Activated CD8-positive, alpha-beta memory T cell treated with anti-CD3 and anti-CD28 coated beads for 4 hours (primary cell): ENCODE results near the gene SLCO4C1.
"Not testable (repeated sequence)": the region's sequence is repeated elsewhere in the genome, so short reads cannot be mapped to it uniquely, and the experiment has no call there.

Experiments used
- DNase-seq, 2 donors: peaks; one replicate each; pipeline ENCODE4 v3.0.0-alpha.2; 2020; ENCODE audit warnings: low read depth in 2 of 2

The SLCO4C1 gene, protein sequence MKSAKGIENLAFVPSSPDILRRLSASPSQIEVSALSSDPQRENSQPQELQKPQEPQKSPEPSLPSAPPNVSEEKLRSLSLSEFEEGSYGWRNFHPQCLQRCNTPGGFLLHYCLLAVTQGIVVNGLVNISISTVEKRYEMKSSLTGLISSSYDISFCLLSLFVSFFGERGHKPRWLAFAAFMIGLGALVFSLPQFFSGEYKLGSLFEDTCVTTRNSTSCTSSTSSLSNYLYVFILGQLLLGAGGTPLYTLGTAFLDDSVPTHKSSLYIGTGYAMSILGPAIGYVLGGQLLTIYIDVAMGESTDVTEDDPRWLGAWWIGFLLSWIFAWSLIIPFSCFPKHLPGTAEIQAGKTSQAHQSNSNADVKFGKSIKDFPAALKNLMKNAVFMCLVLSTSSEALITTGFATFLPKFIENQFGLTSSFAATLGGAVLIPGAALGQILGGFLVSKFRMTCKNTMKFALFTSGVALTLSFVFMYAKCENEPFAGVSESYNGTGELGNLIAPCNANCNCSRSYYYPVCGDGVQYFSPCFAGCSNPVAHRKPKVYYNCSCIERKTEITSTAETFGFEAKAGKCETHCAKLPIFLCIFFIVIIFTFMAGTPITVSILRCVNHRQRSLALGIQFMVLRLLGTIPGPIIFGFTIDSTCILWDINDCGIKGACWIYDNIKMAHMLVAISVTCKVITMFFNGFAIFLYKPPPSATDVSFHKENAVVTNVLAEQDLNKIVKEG

DNA sequence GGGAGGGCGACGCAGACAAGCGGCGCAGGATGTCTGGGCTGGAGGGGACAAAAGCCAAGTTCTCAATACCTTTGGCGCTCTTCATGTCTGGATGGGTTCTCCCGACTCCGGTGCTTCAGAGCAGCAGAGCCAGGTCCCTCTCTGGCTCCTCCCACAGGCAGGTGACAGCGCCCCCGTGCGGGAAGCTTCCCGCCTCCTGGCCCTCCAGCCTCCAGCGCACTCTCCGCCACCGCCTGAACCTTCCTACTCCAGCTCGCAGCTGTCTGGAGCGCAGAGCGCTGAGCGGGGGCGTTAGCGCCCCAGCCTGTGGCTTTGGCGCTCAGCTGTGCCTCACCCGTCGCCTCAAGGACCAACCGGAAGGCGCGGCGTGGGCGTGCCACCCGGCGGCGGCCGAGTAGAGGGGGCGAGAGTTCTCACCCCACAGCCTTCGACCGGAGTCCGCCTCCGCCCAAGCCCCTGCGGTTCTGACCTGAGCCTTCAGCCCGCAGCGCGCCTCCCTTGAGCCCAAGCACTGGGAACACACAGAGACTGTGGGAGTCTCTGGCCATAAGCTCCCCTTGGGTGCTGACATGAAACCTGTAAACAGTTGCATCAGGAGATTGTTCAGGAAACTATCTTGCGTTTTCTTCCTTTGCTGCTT lies at the start of gene SLCO4C1:
Gene SLCO4C1, minus strand, starts transcription at position 107 of the 640 bp plus-strand sequence. Its CDS starts 22 bp downstream, at position 85.
- peak; percentile 42 to 46 for DNase-seq

DNA sequence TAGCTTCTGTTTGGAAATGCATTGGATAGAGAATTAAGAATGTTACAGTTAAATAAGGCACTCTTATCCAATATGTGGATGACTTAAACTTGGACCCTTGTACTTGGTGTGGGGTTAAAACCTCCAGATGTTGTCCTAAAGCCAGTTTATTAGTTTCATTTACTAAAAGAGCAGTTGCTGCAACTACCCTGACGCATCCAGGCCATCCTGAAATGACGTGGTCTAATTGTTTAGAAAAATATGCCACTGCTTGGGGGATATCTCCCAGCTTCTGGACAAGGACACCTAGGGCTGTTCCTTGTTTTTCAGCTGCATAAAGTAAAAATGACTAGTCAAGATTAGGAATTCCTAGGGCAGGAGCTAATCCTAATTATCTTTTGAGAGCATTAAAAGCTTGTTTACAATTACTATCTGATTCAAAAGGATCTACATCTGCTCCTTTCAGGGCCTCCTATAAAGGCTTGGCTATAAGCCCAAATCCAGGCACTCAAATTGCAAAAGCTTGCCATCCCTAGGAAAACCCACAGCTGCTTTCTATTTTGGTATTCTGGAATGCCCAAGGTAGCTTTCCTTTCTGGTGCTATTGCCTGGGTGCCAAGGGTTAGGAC lies 45.7 kb upstream of the SLCO4C1 start:
- no peak for DNase-seq

DNA sequence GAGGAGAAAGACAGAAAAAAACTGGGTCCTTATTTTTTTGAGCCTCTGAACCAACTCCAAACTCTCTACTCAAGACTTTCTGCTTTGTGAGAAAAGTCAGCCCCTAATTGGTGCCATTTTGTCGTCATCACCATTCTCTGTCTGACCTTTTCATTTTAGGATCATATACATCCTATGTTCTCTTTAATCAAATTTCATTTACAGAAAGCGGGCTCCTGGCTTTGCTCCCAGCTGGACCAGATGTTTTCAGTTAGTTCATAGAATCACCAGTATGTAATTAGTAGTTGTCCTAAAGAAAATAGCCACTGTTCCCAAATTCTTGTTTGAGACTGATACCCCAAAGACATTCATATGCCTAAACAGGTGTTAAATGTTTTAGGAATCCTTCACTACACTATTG lies 28.6 kb upstream of the SLCO4C1 start:
- no peak for DNase-seq

DNA sequence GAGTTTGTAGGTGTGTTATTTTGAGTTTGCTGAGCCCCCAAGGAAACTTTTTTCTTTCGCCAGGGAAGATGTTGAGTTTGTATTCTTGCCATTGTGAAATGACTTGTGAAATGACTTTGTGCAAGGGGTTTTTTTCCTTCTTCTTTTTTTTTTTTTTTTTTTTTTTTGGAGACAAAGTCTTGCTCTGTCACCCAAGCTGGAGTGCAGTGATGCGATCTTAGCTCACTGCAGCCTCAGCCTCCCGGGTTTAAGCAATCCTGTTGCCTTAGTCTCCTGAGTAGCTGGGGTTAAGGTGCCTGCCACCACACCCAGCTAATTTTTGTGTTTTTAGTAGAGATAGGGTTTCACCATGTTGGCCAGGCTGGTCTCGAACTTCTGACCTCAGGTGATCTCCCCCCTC lies 22.7 kb upstream of the SLCO4C1 start:
- not testable (repeated sequence) for DNase-seq

DNA sequence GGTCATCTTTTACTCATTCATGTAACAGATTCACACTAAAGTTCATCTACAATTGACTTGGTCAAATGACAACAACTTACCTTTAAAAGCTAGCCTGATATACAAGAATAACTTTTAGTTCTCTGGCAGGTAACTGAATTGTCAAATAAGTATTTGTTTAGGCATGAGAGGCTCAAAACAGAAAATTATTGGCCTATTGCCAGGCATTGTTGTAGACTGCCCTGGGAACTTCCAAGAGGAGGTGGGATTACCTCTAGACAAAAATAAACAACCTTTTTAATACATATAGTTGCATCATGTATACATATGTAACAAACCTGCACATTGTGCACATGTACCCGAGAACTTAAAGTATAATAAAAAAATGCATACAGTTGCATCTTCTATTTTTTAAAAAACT lies 18.2 kb upstream of the SLCO4C1 start:
- DNase-seq, result no peak

DNA sequence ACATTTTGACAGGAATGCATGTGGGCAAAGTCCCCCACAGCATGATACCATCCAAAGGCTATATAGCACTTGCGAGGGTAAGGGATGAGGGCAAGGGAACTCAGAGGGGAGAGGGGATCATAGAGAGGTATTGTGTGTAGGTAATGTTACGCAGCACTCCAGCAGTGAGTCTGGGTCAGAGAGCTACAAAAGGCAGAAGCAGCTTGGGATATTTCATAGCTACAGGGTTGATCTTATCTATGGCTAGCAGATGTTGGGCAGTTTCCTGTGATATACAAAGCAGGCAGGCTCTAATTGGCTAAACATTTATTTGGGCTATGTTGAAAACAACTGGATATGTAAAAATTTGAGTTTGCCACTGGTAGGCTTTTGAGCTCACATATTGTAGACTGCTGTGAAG lies 17.8 kb upstream of the SLCO4C1 start:
- DNase-seq, result no peak

DNA sequence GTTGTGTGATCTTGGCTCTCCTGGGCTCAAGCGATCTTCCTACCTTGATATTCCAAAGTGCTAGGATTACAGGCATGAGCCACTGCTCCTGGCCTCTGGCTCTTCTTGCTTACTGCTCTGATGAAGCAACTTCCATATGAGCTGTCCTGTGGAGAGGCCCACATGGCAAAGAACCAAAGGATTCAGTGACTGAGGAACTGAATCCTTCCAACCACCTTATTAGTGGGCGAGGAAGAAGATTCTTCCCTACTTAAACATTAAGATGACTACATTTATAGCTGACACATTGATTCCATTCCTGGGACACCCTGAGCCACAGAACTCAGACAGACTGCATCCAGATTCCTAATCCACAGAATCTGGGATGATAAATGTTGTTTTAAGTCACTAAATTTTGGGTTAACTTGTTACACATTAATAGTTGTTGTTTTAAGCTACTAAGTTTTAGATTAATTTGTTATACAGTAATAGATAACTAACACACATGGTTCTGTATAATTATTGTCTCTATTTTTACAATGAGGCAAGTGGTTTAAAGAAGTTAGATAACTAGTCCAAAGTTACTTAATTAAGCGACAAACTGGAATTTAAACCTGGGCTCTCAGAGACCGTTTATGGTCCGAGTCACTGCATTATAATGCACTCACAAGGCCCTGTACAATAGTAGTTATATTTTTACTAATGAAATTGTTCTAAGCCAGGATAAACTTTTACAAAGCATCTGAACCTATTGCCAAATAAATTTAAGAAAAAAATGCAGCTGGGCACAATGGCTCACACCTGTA lies 16.7 kb upstream of the SLCO4C1 start:
- DNase-seq, result no peak

DNA sequence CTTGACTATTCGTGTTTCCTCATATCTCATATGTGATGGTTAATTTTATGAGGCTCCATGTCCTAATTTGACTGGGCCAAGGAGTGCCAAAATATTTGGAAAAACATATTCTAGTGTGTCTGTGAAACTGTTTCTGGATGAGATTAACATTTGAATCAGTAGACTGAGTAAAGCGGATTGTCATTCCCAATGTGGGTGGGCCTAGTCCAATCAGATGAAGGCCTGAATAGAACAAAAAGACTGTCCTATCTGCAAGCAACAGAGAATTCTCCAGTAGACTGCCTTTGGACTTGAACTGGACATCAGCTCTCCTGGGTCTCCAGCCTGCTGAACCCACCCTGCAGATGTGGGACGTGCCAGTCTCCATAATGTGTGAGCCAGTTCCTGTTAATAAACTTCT lies 13.5 kb upstream of the SLCO4C1 start:
- DNase-seq, result no peak

DNA sequence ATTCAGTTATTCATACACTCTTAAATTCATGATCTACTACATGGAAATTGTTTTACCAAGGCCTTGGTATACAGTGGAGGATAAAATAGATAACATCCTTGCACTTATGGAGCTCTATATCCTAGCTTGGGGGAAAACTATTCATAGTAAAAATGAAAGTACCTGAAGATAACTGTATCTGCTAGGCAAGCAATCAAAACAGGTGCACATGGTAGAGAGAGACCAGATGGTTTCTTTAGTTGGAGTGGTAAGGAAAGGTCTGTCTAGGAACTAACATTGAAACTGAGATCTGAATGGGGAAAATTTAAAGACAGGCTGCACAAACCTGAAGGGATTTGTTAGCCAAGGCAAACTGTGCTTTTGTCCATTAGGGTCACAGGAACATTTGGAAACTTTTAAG lies 11.1 kb upstream of the SLCO4C1 start:
- no peak for DNase-seq

DNA sequence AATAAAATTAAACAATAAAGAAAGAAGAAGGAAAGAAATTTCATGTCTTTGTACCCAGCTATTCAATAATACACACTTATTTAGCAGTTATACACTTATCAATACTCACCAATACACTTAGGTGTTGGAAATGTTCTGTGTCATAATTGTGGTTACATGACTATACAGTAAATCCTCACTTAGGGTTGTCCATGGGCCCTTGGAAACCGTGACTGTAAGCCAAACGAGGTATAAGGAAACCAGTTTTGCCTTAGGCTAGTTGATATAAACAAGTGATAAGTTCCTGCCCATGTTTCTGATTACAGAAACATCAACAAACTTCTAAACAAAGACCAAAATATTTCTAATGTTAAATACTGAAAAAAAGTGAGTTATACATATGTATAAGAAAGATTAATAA lies 10.0 kb upstream of the SLCO4C1 start:
- DNase-seq, result no peak

DNA sequence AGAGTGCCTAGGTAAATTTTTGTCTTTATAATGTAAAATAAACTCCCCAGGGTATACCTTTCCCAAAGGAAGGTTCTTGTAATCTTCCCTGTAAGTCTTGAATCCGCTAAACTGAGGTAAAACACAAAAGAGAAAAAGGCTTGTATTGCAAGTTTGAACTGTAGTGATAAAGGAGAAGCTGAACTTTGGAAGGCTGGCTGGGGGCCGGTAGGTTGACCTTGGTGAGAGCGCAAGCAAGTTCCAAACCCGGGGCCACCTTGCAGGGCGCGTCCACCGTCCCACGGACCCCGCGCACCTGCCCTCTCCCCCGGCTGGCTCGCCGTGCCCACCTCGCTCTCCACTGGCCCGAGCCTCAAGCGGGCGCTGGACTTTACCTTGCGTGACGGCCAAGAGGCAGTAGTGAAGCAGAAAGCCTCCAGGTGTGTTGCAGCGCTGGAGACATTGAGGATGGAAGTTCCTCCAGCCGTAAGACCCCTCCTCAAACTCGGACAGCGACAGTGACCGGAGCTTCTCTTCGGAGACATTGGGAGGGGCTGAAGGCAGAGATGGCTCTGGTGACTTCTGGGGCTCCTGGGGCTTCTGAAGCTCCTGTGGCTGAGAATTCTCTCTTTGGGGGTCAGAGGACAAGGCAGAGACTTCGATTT lies 428 bp downstream of the SLCO4C1 start:
- DNase-seq, result no peak

DNA sequence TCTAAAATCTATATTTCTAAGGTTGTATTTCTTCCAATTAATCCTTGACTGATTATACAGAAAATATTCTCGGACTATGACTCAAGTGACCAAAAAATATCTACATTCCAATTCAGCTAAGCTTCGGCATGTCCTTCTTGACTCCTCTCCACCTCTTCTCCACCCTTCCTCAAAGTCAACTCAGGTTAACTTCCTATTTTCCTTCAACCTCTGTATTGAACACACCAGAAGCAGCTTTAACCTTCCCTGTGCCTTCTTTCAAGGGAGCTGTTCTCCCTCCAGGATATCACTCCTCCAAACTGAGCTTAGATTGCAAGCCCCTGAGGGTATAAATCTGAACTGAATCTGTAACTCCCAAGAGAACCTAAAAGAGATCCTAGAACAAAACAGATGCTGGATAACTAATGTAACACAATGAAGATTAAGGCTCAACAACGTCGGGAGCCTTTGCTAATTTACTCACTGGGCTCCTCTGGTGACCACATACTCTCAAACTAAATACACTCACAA lies 1.1 kb downstream of the SLCO4C1 start:
- no peak for DNase-seq

DNA sequence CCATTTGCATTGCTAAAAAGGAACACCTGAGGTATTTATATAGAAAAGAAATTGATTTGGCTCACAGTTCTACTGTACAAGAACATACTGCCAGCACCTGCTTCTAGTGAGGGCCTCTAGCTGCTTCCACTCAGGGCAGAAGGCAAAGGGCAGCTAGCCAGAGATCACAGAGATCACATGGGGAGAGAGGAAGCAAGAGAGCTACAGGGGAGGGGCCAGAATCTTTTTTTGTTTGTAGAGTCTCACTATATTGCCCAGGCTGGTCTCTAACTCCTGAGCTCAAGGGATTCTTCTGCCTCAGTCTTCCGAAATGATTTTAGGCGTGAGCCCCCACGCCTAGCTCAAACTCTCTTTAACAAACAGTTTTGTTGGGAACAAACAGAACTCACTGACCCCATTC lies 6.1 kb downstream of the SLCO4C1 start:
- no peak for DNase-seq

DNA sequence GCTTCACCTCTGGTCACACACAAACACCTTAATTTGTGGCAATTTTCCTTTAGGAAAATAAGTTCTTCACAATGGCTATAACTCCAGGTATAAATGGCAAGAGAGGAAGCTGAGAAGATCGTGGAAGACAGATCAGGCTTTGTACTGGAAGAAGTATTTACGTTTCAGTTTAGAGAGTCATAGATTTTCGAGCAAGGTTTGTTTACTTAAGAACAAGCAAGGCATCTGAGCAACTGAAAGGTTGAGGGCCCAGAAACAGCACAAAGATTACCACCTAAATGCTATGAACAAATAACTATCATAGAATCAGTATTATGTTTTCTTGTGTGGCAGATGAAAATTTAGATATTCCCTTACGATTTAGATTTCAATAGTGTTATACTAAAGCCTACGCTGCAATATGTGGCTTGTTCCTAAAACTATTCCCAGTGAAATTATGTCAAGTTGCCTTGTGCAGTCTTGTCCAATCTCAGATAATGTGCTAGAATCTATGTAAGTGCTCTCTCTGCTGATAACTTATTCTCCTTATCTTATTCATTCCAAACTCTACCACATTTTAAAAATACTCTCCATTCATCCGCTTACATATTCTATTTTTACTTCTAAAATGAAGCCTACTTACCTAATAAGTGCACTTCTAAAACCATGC lies 6.7 kb downstream of the SLCO4C1 start:
- DNase-seq, result no peak

DNA sequence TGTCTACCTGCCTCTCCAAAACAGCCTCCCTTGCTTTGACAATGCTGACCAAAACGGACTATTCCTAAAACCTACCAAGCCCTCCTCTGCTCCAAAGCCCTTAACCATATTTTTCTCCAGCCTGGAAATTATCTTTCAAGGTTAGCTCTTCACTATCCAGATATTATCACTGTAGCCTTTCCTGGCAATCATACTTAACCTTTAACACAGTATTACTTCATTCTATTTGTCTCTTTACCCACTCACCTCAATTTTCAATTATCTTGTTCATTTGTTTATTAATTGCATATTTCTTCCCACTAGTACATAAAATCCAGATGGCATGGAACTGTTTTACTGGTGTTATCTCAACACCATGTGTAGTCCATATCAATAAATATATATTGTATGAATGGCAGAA lies 7.5 kb downstream of the SLCO4C1 start:
- no peak for DNase-seq

DNA sequence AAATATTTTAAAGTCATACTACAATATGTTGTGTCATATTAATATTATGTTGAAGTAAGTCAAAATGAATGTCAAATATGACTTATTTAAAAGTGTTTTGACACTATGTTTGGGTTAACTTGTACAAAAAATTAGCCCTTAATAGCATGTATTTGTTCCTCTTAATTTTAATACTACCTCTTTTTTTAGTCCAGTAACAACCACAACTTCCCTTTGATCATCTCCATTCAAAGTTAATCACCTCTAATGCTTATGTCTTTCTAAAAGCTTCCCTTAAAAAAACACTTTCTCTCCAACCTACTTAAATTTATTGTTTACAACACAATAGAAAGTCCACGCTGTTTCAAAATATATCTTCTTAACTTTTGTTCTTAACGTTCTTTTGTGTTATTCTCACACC lies 9.6 kb downstream of the SLCO4C1 start:
- no peak for DNase-seq

DNA sequence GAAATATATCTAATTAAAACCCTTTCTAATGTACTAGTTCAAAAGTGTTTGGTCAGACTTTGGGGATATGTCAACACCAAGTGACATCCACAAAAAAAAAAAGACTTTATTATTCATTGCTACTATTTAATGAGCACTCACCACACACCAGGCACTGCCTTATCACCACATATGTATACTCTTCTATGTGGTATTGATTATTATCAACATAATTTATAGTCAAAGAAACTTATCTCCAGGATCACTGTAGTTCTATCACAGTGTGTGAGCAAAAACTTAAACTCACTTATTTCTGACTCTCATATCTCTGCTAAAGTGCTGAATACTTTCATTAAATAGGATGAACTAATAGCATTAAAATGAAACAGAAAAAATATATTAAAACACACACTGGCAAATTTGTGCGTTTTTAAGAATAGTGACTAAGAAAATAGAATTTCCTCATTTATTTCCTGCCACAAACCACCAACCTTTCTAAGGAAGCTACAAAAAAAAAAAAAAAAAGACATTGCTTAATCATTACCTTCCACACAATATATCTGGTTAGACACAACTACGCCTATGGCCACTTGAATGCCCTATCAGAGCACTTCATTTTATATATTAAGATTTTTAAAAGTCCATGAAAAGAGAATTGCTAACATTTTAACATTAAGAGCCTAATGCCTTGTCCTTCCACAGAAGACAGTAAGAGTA lies 12.8 kb downstream of the SLCO4C1 start:
- no peak for DNase-seq

DNA sequence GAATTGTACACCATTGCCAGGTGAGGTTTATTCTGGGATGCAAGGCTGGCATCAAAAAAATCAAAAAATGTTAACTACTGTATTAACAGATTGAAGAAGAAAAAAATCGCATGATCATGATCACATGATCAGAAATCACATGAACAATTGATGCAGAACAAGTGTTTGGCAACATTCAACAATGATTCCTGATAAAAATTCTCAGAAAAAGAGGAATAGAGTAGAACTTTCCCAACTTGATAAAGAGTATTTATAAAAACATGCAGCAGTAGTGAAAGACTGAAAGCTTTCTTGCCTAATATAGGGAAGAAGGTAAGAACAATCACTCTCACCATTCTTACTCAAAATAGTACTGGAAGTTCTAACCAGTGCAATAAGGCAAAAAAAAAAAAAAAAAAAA lies 16.4 kb downstream of the SLCO4C1 start:
- DNase-seq, result no peak

DNA sequence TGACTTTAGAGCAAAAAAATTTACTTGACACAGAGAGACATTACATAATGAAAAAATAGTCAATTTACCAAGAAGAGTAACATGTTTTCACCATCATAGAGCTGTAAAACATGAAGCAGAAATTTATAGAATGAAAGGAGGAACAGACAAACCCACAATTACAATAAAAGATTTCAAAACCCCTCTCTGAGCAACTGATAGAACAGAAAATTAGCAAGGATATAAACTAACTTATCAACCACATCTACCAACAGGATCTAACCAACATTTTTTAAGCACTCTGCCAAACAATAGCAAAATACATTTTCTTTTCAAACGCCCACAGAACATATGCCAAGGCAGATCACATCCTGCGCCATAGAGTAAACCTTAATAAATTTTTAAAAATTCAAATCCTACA lies 17.9 kb downstream of the SLCO4C1 start:
- DNase-seq, result no peak

DNA sequence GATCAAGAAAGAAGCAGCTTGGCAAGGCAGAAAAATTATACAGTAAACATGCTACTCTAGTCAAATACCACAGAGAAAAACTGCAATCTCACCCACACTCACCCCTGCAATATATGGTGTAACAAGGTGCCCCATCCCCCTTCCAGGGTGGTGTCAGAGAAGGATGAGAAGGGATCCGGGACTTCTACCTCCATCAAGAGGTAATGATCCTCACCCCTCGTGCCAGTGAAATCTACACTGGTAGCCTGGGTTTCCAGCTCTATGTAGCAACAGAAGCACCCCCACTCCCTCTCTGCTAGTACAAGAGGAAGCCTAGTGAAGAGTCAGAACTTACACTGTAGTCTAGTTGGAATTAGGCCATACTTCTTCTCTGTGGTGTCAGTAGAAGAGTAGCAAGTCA lies 18.9 kb downstream of the SLCO4C1 start:
- no peak for DNase-seq
